Measurements from ENCODE around the gene ZSWIM3.

GRCh38 chr20:45893831-45894230, 36.4 kb downstream of the ZSWIM3 start:
- TF ChIP-seq POLR2A (IDR thresholded peaks at IDR 0.05; ENCODE audit: low read depth, low read length) (no peak), POLR2AphosphoS5 (IDR thresholded peaks at IDR 0.05; ENCODE audit: low read depth, low read length) (no peak), TAF1 (IDR thresholded peaks at IDR 0.05; ENCODE audit: borderline replicate concordance, low read depth, low read length) (no peak)
